Suprapubic skin (tissue), 4 donors: Measurements from ENCODE around the gene HEYL. TPM values are rescaled to one million over a fixed set of nuclear protein-coding genes. Genes with fewer than 3 reads are reported as not detected.

Source experiments
- DNase-seq, 2 donors: peaks; one replicate each; pipeline ENCODE4 v3.0.0-alpha.2; 2019; ENCODE audit warnings: low spot score in 2 of 2
- H3K27ac ChIP-seq: fragments of 200-600 bp; sonication (generic); one replicate; pipeline ENCODE4 v1.5.1; 2019
- H3K27me3 ChIP-seq: fragments of 200-600 bp; sonication (generic); one replicate; pipeline ENCODE4 v1.5.1; 2019
- H3K36me3 ChIP-seq: fragments of 200-600 bp; sonication (generic); one replicate; pipeline ENCODE4 v1.5.1; 2019
- H3K4me1 ChIP-seq: fragments of 200-600 bp; sonication (generic); one replicate; pipeline ENCODE4 v1.5.1; 2019
- H3K4me3 ChIP-seq: fragments of 200-600 bp; sonication (generic); one replicate; pipeline ENCODE4 v1.5.1; 2019; ENCODE audit warnings: mild to moderate bottlenecking
- H3K9me3 ChIP-seq: fragments of 200-600 bp; sonication (generic); one replicate; pipeline ENCODE4 v1.5.1; 2019
- EP300 ChIP-seq: sonication (generic); formaldehyde crosslinking; IDR thresholded peaks from one replicate; pipeline ENCODE4 v1.6.1; 2017; ENCODE audit warnings: antibody characterized with exemption
- POLR2A ChIP-seq, 2 donors: fragments of 450-650 bp; IDR thresholded peaks; one replicate each; pipeline ENCODE4 v1.6.1; 2017; ENCODE audit warnings: antibody characterized with exemption in 2 of 2, mild to moderate bottlenecking in 2 of 2, moderate library complexity in 2 of 2
- POLR2AphosphoS5 ChIP-seq, 3 donors: sonication (generic); formaldehyde crosslinking; IDR thresholded peaks; one replicate each; pipeline ENCODE4 v1.6.1; 2017; ENCODE audit warnings: antibody characterized with exemption in 3 of 3
- WGBS: methylation state at CpG from one replicate; pipeline ENCODE4 v1.1.5; 2018; 5-methylcytosine and 5-hydroxymethylcytosine counted together
- total RNA-seq, 4 donors: library from RNA; depleted of rRNA; stranded (reverse); fragments of >200 nt; gene quantifications; one replicate each; pipeline ENCODE4 v1.1.0, GENCODE V29; 2016
- TF ChIP-seq, protein P1 (sequence below), 2 donors: fragments of 200-600 bp in 1 of 2; fragments of 450-650 bp in 1 of 2; sonication (generic) in 1 of 2; IDR thresholded peaks; one replicate each; pipeline ENCODE4 v1.5.1; 2016 to 2019; ENCODE audit warnings: antibody characterized with exemption in 2 of 2, mild to moderate bottlenecking in 1 of 2, moderate library complexity in 1 of 2

Gene HEYL
- total RNA-seq, 4 donors from 2014 or later = 1.3 to 3.0 (median 1.8) TPM

DNA sequence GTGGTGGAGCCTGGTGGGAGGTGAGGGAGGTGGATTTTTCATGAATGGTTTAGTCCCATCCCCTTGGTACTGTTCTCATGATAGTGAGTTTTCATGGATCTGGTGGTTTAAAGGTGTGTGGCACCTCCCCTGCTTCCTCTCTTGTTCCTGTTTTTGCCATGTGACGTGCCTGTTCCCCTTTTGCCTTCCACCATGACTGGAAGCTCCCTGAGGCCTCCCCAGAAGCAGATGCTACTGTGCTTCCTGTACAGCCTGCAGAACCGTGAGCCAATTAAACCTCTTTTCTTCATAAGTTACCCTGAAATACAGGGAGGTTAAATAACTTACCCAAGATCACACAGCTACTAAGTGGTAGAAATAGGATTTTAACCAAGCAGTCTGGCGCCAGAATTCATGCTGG is 4.3 kb upstream of the HEYL start:
- DNase-seq = no peak
- Histone ChIP-seq H3K9me3 (no peaks in the 10 kb centered on the region), H3K4me1 (peaks cover 23% of the 10 kb centered on the region), H3K4me3 (no peak overlapping the region), H3K27me3 (peaks cover 10% of the 10 kb centered on the region), H3K36me3 (no peaks in the 10 kb centered on the region), H3K27ac (no peak overlapping the region)
- WGBS = 93% methylated on average over 3 of the region's 3 CpGs
- TF ChIP-seq, protein P1, sequence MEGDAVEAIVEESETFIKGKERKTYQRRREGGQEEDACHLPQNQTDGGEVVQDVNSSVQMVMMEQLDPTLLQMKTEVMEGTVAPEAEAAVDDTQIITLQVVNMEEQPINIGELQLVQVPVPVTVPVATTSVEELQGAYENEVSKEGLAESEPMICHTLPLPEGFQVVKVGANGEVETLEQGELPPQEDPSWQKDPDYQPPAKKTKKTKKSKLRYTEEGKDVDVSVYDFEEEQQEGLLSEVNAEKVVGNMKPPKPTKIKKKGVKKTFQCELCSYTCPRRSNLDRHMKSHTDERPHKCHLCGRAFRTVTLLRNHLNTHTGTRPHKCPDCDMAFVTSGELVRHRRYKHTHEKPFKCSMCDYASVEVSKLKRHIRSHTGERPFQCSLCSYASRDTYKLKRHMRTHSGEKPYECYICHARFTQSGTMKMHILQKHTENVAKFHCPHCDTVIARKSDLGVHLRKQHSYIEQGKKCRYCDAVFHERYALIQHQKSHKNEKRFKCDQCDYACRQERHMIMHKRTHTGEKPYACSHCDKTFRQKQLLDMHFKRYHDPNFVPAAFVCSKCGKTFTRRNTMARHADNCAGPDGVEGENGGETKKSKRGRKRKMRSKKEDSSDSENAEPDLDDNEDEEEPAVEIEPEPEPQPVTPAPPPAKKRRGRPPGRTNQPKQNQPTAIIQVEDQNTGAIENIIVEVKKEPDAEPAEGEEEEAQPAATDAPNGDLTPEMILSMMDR (IDR thresholded peaks at IDR 0.05) = no peak
- no peak for TF ChIP-seq EP300
- TF ChIP-seq POLR2AphosphoS5 (IDR thresholded peaks at IDR 0.05) = no peak

DNA sequence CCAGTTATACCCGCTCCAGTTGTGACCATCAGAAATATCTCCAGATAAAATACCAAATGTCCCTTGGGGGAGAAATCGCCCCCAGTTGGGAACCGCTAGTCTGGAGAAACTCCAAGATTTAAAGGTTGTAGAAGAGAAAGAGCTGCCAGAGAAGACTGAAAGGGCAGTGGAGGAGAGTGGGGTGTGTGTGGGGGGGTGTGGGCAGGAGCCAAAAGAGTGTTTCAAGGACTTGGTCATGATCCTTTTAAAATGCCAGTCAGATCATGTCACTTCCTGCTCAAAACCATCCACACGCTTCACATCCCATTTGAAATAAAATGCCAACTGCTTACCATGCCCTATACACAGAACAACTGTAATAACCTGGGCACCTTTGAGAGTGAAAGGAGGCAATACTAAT is 3.4 kb upstream of the HEYL start:
- 68% methylated on average over 4 of the region's 4 CpGs for WGBS
- no peak overlapping the region for H3K27ac ChIP-seq

DNA sequence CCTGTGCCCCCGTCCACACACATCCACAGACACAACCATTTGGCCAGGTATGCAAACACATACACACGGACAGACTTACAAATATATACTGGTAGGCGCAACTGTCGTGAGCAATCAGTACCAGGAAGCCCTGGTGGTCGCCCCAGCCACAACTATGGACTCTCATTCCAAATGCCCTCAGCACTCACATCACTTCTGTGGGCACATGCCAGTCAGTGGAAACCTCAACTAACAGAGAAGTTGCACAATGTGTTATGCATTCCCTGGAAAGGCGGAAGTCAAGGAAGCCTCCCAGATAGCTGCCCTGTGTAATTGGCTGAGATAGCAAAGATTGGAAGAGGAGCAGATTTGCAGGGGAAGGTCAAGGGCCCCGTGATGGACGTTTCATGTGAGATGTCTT is 1.4 kb upstream of the HEYL start:
- Histone ChIP-seq H3K9me3 (no peaks in the 10 kb centered on the region), H3K27ac (no peak overlapping the region), H3K4me3 (no peak overlapping the region), H3K4me1 (peaks cover 8% of the 10 kb centered on the region), H3K27me3 (peaks cover 25% of the 10 kb centered on the region), H3K36me3 (no peaks in the 10 kb centered on the region)
- DNase-seq = no peak
- WGBS = 81% methylated on average over 8 of the region's 8 CpGs
- TF ChIP-seq POLR2A (IDR thresholded peaks at IDR 0.05) (no peak), EP300 (no peak), POLR2AphosphoS5 (IDR thresholded peaks at IDR 0.05) (no peak)
- TF ChIP-seq, protein P1 (IDR thresholded peaks at IDR 0.05) = no peak

More for the DNA sequence above, 3.4 kb upstream of the HEYL start:
- Histone ChIP-seq H3K9me3 (no peaks in the 10 kb centered on the region), H3K4me1 (peaks cover 23% of the 10 kb centered on the region), H3K27me3 (peaks cover 10% of the 10 kb centered on the region), H3K4me3 (no peak overlapping the region), H3K36me3 (no peaks in the 10 kb centered on the region)
- no peak for TF ChIP-seq POLR2AphosphoS5 (IDR thresholded peaks at IDR 0.05)
- TF ChIP-seq EP300 = no peak
- TF ChIP-seq POLR2A (IDR thresholded peaks at IDR 0.05) = no peak
- TF ChIP-seq, protein P1 (IDR thresholded peaks at IDR 0.05) = no peak
- no peak for DNase-seq

DNA sequence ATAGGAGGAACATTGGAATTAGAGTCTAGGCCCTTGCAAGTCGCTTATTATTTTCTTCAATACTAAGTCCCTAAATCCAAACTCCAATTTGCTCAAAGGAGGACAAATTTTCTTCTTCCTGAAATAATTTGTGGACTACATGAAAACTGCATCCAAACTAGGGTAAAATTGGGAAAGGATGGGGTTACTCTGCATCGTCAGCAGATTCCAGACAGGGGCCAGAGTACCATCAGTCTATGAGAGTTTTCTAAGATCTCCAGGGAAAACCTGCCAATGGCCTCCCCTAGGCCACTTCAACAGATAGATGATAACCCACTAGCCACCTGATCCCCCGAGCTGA is 508 bp downstream of the HEYL start:
- Histone ChIP-seq H3K4me3 (peak overlapping the region; percentile 50), H3K27me3 (peaks cover 39% of the 10 kb centered on the region), H3K36me3 (no peaks in the 10 kb centered on the region), H3K9me3 (no peaks in the 10 kb centered on the region), H3K27ac (no peak overlapping the region), H3K4me1 (peaks cover 8% of the 10 kb centered on the region)
- no peak for DNase-seq
- WGBS = 67% methylated on average over 3 of the region's 3 CpGs
- no peak for TF ChIP-seq EP300
- TF ChIP-seq POLR2A (IDR thresholded peaks at IDR 0.05) = no peak
- no peak for TF ChIP-seq POLR2AphosphoS5 (IDR thresholded peaks at IDR 0.05)
- TF ChIP-seq, protein P1 (IDR thresholded peaks at IDR 0.05) = no peak

DNA sequence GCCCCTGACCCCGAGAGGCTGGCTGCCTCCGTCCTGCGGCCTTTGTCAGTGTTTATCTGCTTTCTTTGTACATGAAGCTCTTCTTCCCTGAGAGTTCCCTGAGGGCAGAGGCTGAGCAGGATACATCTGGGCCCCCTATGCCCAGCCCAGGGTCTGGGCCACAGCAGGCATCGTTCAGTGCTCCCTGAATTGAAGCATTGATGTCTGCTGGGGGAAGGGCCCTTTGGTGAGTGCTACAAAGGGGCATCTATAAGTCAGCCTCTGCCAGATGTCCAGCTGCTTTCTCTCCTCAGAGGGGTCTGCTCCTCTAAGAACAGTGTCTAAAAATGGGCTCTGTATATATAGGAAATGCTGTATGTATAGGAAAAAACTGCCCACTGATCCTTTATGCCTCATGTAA is 2.1 kb downstream of the HEYL start:
- no peaks in the 10 kb centered on the region for H3K9me3 ChIP-seq
- peaks cover 20% of the 10 kb centered on the region for H3K4me1 ChIP-seq
- H3K4me3 ChIP-seq = no peak overlapping the region
- no peak overlapping the region for H3K27ac ChIP-seq
- H3K27me3 ChIP-seq = peaks cover 39% of the 10 kb centered on the region
- no peaks in the 10 kb centered on the region for H3K36me3 ChIP-seq
- TF ChIP-seq EP300 (no peak), POLR2AphosphoS5 (IDR thresholded peaks at IDR 0.05) (no peak), POLR2A (IDR thresholded peaks at IDR 0.05) (no peak)
- TF ChIP-seq, protein P1 (IDR thresholded peaks at IDR 0.05) = no peak
- WGBS = 100% methylated on average over 4 of the region's 4 CpGs
- no peak for DNase-seq
